Stimulated activated naive CD4-positive, alpha-beta T cell treated with Interleukin-2 at 50 U/mL for 16 hours (primary cell): Measurements from ENCODE around the gene FZD1.

Experiments used
- DNase-seq: peaks from one replicate; lab custom pipeline; 2025; lab: John Stamatoyannopoulos, UW

The FZD1 gene

GRCh38 chr7:91264924-91265681, 870 bp downstream of the FZD1 start:
- no peak for DNase-seq

GRCh38 chr7:91265693-91266066, 1.4 kb downstream of the FZD1 start:
- DNase-seq, result no peak

- no peak for DNase-seq
Observed at GRCh38 chr7:91266067-91266688, 1.9 kb downstream of the FZD1 start.

- no peak for DNase-seq
Observed at GRCh38 chr7:91266689-91267090, 2.5 kb downstream of the FZD1 start.

- no peak for DNase-seq
Observed at GRCh38 chr7:91267171-91267955, 3.1 kb downstream of the FZD1 start.

- DNase-seq, result no peak
Observed at GRCh38 chr7:91270372-91270771, 6.1 kb downstream of the FZD1 start.

- DNase-seq, result no peak
Observed at GRCh38 chr7:91276909-91277308, 12.7 kb downstream of the FZD1 start.

GRCh38 chr7:91280185-91280584, 16.0 kb downstream of the FZD1 start:
- DNase-seq, result no peak

GRCh38 chr7:91280604-91281003, 16.4 kb downstream of the FZD1 start:
- no peak for DNase-seq

- no peak for DNase-seq
Observed at GRCh38 chr7:91285696-91286355, 21.6 kb downstream of the FZD1 start.

- no peak for DNase-seq
Observed at GRCh38 chr7:91286432-91286831, 22.2 kb downstream of the FZD1 start.

GRCh38 chr7:91287371-91288084, 23.3 kb downstream of the FZD1 start:
- DNase-seq, result no peak

GRCh38 chr7:91288208-91288824, 24.1 kb downstream of the FZD1 start:
- no peak for DNase-seq

GRCh38 chr7:91289633-91290254, 25.5 kb downstream of the FZD1 start:
- DNase-seq, result no peak

- no peak for DNase-seq
Observed at GRCh38 chr7:91291302-91291701, 27.1 kb downstream of the FZD1 start.

GRCh38 chr7:91291902-91292301, 27.7 kb downstream of the FZD1 start:
- no peak for DNase-seq

- no peak for DNase-seq
Observed at GRCh38 chr7:91292506-91292905, 28.3 kb downstream of the FZD1 start.

GRCh38 chr7:91293136-91293535, 28.9 kb downstream of the FZD1 start:
- no peak for DNase-seq

- DNase-seq, result no peak
Observed at GRCh38 chr7:91293840-91294239, 29.6 kb downstream of the FZD1 start.

GRCh38 chr7:91294639-91295220, 30.5 kb downstream of the FZD1 start:
- DNase-seq, result no peak

- no peak for DNase-seq
Observed at GRCh38 chr7:91295576-91295975, 31.3 kb downstream of the FZD1 start.
